ENCODE data around the gene ARL2BP. TPM values are rescaled to one million over a fixed set of nuclear protein-coding genes. Genes with fewer than 3 reads are reported as not detected.
A peak's percentile ranks its signal among the peaks of the same experiment; 100 is the strongest.
"Not testable (repeated sequence)": the region's sequence is repeated elsewhere in the genome, so short reads cannot be mapped to it uniquely, and the experiment has no call there.

Gene ARL2BP
- 56.2 TPM for polyA plus RNA-seq (2013, experiment 1 of 2; ENCODE audit: insufficient read length)
- polyA plus RNA-seq (2013, experiment 2 of 2; ENCODE audit: insufficient read length) = 59.8 TPM

- peak; percentile 98 for DNase-seq
Observed at GRCh38 chr16:57244767-57245471, at the start of gene ARL2BP. Gene ARL2BP (plus strand): TSS chr16:57245259. CDS start chr16:57245368, 109 bp downstream.

GRCh38 chr16:57196286-57196685 lies 48.8 kb upstream of the ARL2BP start:
- no peak for DNase-seq

- no peak for DNase-seq
Observed at GRCh38 chr16:57196753-57197152, 48.3 kb upstream of the ARL2BP start.

- DNase-seq = not testable (repeated sequence)
Observed at GRCh38 chr16:57200321-57200720, 44.7 kb upstream of the ARL2BP start.

GRCh38 chr16:57200926-57201325 lies 44.1 kb upstream of the ARL2BP start:
- DNase-seq = not testable (repeated sequence)

- no peak for DNase-seq
Observed at GRCh38 chr16:57202095-57202886, 42.8 kb upstream of the ARL2BP start.

- no peak for DNase-seq
Observed at GRCh38 chr16:57203451-57203850, 41.6 kb upstream of the ARL2BP start.

GRCh38 chr16:57204675-57205074 lies 40.4 kb upstream of the ARL2BP start:
- DNase-seq = no peak

GRCh38 chr16:57208926-57209325 lies 36.1 kb upstream of the ARL2BP start:
- DNase-seq = no peak

GRCh38 chr16:57209780-57210179 lies 35.3 kb upstream of the ARL2BP start:
- no peak for DNase-seq

GRCh38 chr16:57213462-57213861 lies 31.6 kb upstream of the ARL2BP start:
- DNase-seq = no peak

- no peak for DNase-seq
Observed at GRCh38 chr16:57216968-57217367, 28.1 kb upstream of the ARL2BP start.

- no peak for DNase-seq
Observed at GRCh38 chr16:57223057-57223456, 22.0 kb upstream of the ARL2BP start.

- DNase-seq = no peak
Observed at GRCh38 chr16:57224651-57225335, 20.3 kb upstream of the ARL2BP start.

GRCh38 chr16:57225978-57226377 lies 19.1 kb upstream of the ARL2BP start:
- no peak for DNase-seq

- no peak for DNase-seq
Observed at GRCh38 chr16:57226701-57227621, 18.1 kb upstream of the ARL2BP start.

- DNase-seq = no peak
Observed at GRCh38 chr16:57229079-57229478, 16.0 kb upstream of the ARL2BP start.

GRCh38 chr16:57231821-57232350 lies 13.2 kb upstream of the ARL2BP start:
- no peak for DNase-seq

- DNase-seq = no peak
Observed at GRCh38 chr16:57233944-57234706, 10.9 kb upstream of the ARL2BP start.

- no peak for DNase-seq
Observed at GRCh38 chr16:57234707-57235092, 10.4 kb upstream of the ARL2BP start.

Measured in fibroblast of skin of scalp (primary cell).